ENCODE data around the gene KIF1B.
"Not testable (repeated sequence)": the region's sequence is repeated elsewhere in the genome, so short reads cannot be mapped to it uniquely, and the experiment has no call there.

KIF1B gene

DNA sequence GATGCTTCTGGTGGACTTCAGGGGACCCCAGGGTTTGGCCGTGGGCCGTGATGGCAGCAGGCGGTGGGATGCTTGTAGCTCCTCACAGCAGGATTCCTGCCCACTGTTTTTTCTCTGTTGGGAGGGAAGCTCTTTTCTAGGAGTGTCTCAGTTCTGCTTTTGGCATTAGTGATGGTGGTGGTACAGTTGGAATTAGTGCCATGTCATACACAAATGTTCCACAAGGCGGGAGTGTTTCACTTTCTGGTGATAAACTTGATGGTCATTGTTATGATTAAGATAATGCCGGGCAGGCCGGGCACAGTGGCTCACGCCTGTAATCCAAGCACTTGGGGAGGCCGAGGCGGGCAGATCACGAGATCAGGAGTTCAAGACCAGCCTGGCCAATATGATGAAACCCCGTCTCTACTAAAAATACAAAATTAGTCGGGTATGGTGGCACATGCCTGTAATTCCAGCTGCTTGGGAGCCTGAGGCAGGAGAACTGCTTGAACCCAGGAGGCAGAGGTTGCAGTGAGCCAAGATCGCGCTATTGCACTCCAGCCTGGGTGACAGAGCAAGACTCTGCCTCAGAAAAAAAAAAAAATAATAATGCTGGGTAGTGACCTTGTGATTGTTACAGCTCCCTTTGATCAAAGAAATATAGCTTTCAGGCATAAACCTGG is 167.1 kb downstream of the KIF1B start:
- H3F3A ChIP-seq (ENCODE audit: insufficient read depth, low read length); H3K27me3 ChIP-seq (ENCODE audit: insufficient read depth, low read length); H3K36me3 ChIP-seq (ENCODE audit: insufficient read depth, low read length); H3K27ac ChIP-seq (ENCODE audit: low read depth, low read length, poor library complexity, severe bottlenecking); H3K4me1 ChIP-seq (ENCODE audit: insufficient read depth, low read length, severe bottlenecking); H3K9me2 ChIP-seq (ENCODE audit: low read depth, low read length); H3K4me2 ChIP-seq (ENCODE audit: low read length); H3K79me2 ChIP-seq (ENCODE audit: insufficient read depth, low read length); H3K9ac ChIP-seq (ENCODE audit: low read length); H4K20me1 ChIP-seq (ENCODE audit: insufficient read depth, low read length); H2AFZ ChIP-seq (ENCODE audit: low read length); H3K4me3 ChIP-seq (ENCODE audit: low read depth, low read length, poor library complexity, severe bottlenecking); H3K9me3 ChIP-seq (ENCODE audit: low read length): not testable (repeated sequence)
- TF ChIP-seq, protein P1, sequence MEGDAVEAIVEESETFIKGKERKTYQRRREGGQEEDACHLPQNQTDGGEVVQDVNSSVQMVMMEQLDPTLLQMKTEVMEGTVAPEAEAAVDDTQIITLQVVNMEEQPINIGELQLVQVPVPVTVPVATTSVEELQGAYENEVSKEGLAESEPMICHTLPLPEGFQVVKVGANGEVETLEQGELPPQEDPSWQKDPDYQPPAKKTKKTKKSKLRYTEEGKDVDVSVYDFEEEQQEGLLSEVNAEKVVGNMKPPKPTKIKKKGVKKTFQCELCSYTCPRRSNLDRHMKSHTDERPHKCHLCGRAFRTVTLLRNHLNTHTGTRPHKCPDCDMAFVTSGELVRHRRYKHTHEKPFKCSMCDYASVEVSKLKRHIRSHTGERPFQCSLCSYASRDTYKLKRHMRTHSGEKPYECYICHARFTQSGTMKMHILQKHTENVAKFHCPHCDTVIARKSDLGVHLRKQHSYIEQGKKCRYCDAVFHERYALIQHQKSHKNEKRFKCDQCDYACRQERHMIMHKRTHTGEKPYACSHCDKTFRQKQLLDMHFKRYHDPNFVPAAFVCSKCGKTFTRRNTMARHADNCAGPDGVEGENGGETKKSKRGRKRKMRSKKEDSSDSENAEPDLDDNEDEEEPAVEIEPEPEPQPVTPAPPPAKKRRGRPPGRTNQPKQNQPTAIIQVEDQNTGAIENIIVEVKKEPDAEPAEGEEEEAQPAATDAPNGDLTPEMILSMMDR (IDR thresholded peaks at IDR 0.05; ENCODE audit: low read length): peak; percentile 67

DNA sequence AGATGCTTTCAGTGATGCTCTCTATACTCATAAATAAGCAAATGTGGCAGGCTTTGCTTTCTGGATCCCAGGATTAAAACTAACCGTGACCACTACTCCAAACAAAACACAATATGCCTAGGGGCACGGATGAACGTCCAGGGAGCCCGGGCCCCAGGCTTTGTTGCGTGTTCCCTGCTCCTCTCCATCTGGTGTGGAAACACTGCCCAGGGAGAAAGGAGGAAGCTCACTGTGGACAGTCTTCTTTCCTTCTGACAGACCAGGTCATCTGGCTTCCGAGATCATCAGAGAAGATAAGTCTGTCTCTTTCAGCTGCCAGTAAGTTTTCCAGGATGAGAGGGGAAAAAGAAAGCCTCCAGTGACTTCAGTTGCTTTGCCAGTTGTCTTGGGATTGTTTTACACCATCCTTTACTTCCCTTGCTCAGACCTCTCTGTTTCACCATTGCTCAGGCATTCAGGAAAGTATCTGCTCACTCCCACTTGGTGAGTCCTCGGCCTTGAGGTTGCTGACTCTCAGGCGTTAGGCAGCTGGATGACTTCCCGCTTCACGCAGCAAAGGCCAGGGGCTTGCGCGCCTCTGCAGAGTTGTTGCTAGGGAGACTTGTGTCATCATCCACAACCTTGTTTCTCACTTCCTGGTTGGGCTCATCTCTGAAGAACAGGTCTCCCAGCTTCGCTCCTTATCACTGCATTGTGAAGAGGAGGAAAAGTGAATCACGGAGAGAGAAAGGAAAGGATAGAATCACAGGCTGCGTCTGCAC is 167.9 kb downstream of the KIF1B start:
- Histone ChIP-seq H3K36me3 (ENCODE audit: insufficient read depth, low read length) (no peaks in the 10 kb centered on the region), H3K9me2 (ENCODE audit: low read depth, low read length) (no peaks in the 10 kb centered on the region), H4K20me1 (ENCODE audit: insufficient read depth, low read length) (no peaks in the 10 kb centered on the region), H3K4me1 (ENCODE audit: insufficient read depth, low read length, severe bottlenecking) (no peaks in the 10 kb centered on the region), H3K9ac (ENCODE audit: low read length) (no peak overlapping the region), H3F3A (ENCODE audit: insufficient read depth, low read length) (no peaks in the 10 kb centered on the region), H3K4me2 (ENCODE audit: low read length) (no peak overlapping the region), H3K79me2 (ENCODE audit: insufficient read depth, low read length) (no peaks in the 10 kb centered on the region), H3K9me3 (ENCODE audit: low read length) (no peaks in the 10 kb centered on the region), H2AFZ (ENCODE audit: low read length) (no peak overlapping the region), H3K27me3 (ENCODE audit: insufficient read depth, low read length) (peaks cover under 1% of the 10 kb centered on the region; the same call in 1 of the 2 replicates), H3K4me3 (ENCODE audit: low read depth, low read length, poor library complexity, severe bottlenecking) (no peak overlapping the region), H3K27ac (ENCODE audit: low read depth, low read length, poor library complexity, severe bottlenecking) (no peak overlapping the region)
- no peak for TF ChIP-seq EZH2 (IDR thresholded peaks at IDR 0.05; ENCODE audit: borderline replicate concordance, low read length)
- TF ChIP-seq, protein P1 (IDR thresholded peaks at IDR 0.05; ENCODE audit: low read length): no peak

DNA sequence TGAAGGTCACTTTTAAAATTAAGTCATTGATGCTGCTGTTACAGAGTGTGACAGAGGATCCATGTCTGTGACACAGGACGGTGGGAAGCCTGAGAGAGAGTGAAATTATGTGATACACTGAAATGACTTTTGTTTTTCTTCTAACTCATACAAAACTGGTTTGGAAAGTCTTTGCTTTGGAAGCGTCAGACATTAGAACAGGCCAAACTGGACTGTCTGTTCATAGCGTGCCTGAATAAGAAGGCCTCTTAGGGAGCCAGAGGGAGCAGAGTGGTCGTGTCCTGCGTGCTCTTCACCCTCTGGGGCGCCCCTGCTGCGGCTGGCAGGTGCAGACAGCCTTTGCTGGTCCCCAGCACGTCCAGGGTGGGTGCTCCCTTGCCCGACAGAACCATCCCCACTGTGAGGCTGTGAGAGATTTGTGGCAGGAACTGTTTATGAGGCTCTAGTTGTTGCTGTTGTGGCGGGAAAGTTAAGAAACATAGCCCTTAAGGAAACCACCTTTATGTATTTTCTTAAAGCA is 168.8 kb downstream of the KIF1B start:
- Histone ChIP-seq H3K79me2 (ENCODE audit: insufficient read depth, low read length) (no peaks in the 10 kb centered on the region), H3K9me3 (ENCODE audit: low read length) (no peaks in the 10 kb centered on the region), H4K20me1 (ENCODE audit: insufficient read depth, low read length) (no peaks in the 10 kb centered on the region), H3K36me3 (ENCODE audit: insufficient read depth, low read length) (no peaks in the 10 kb centered on the region), H3K4me1 (ENCODE audit: insufficient read depth, low read length, severe bottlenecking) (no peaks in the 10 kb centered on the region), H3K9me2 (ENCODE audit: low read depth, low read length) (no peaks in the 10 kb centered on the region), H2AFZ (ENCODE audit: low read length) (no peak overlapping the region), H3K9ac (ENCODE audit: low read length) (no peak overlapping the region), H3K27ac (ENCODE audit: low read depth, low read length, poor library complexity, severe bottlenecking) (no peak overlapping the region), H3K27me3 (ENCODE audit: insufficient read depth, low read length) (peaks cover 5% of the 10 kb centered on the region; the same call in 1 of the 2 replicates), H3K4me2 (ENCODE audit: low read length) (no peak overlapping the region), H3K4me3 (ENCODE audit: low read depth, low read length, poor library complexity, severe bottlenecking) (no peak overlapping the region), H3F3A (ENCODE audit: insufficient read depth, low read length) (no peaks in the 10 kb centered on the region)
- TF ChIP-seq EZH2 (IDR thresholded peaks at IDR 0.05; ENCODE audit: borderline replicate concordance, low read length): no peak
- TF ChIP-seq, protein P1 (IDR thresholded peaks at IDR 0.05; ENCODE audit: low read length): no peak

Measured in OCI-LY1 (cell line).